Osteocyte (in vitro differentiated cells): ENCODE data around the gene FOXK2. TPM values are rescaled to one million over a fixed set of nuclear protein-coding genes. Genes with fewer than 3 reads are reported as not detected.

ENCODE experiments used
- DNase-seq: peaks from one replicate; pipeline ENCODE4 v3.0.0; 2021; ENCODE audit warnings: mixed read lengths; ENCODE audit not compliant: unreplicated experiment; ENCODE audit errors: extremely low spot score
- H3K27ac Mint-ChIP-seq: one replicate; pipeline ENCODE4 v1.8.0; 2021; ENCODE audit warnings: mild to moderate bottlenecking, mixed read lengths; ENCODE audit not compliant: unreplicated experiment
- H3K27me3 Mint-ChIP-seq: one replicate; pipeline ENCODE4 v1.8.0; 2021; ENCODE audit warnings: mixed read lengths; ENCODE audit not compliant: unreplicated experiment
- H3K36me3 Mint-ChIP-seq: one replicate; pipeline ENCODE4 v1.8.0; 2021; ENCODE audit warnings: mixed read lengths; ENCODE audit not compliant: unreplicated experiment
- H3K4me1 Mint-ChIP-seq: one replicate; pipeline ENCODE4 v1.8.0; 2021; ENCODE audit warnings: mixed read lengths; ENCODE audit not compliant: unreplicated experiment
- H3K4me3 Mint-ChIP-seq: one replicate; pipeline ENCODE4 v1.8.0; 2021; ENCODE audit warnings: mild to moderate bottlenecking, moderate library complexity, mixed read lengths; ENCODE audit not compliant: unreplicated experiment
- H3K9me3 Mint-ChIP-seq: one replicate; pipeline ENCODE4 v1.8.0; 2021; ENCODE audit warnings: mixed read lengths; ENCODE audit not compliant: unreplicated experiment
- total RNA-seq: library from RNA; stranded (reverse); gene quantifications from 2 replicates; pipeline ENCODE4 v1.2.1, GENCODE V29; 2021
- TF ChIP-seq, protein P1 (sequence below): fragments of 200-600 bp; sonication (generic); IDR thresholded peaks from 2 replicates; pipeline ENCODE4 v1.5.0; 2021; ENCODE audit warnings: antibody characterized with exemption, mild to moderate bottlenecking, moderate library complexity

The FOXK2 gene
- total RNA-seq, 1 donor from 2014 or later: 65.1 TPM

DNA sequence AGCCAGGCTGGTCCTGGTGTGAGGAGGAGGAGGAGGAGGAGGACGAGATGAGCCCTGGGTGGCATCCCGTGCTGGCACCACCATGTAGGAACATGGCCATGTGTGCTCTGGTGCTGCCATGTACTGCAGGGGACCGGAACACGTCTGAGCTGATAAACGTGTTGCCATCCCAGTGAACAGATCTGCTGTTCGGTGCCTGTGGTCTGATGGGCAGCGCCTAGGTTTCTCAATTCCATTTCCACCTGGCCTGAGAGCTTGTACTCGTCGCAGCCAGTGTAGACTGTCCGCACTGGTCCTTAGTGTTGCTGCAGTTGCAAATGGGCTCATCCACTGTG lies 28.4 kb upstream of the FOXK2 start:
- Mint-ChIP-seq H3K27me3 (no peaks in the 10 kb centered on the region), H3K36me3 (peaks cover 11% of the 10 kb centered on the region), H3K9me3 (no peaks in the 10 kb centered on the region), H3K4me1 (peaks cover 10% of the 10 kb centered on the region), H3K27ac (no peak overlapping the region), H3K4me3 (no peak overlapping the region)
- TF ChIP-seq, protein P1, sequence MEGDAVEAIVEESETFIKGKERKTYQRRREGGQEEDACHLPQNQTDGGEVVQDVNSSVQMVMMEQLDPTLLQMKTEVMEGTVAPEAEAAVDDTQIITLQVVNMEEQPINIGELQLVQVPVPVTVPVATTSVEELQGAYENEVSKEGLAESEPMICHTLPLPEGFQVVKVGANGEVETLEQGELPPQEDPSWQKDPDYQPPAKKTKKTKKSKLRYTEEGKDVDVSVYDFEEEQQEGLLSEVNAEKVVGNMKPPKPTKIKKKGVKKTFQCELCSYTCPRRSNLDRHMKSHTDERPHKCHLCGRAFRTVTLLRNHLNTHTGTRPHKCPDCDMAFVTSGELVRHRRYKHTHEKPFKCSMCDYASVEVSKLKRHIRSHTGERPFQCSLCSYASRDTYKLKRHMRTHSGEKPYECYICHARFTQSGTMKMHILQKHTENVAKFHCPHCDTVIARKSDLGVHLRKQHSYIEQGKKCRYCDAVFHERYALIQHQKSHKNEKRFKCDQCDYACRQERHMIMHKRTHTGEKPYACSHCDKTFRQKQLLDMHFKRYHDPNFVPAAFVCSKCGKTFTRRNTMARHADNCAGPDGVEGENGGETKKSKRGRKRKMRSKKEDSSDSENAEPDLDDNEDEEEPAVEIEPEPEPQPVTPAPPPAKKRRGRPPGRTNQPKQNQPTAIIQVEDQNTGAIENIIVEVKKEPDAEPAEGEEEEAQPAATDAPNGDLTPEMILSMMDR: no peak
- no peak for DNase-seq

DNA sequence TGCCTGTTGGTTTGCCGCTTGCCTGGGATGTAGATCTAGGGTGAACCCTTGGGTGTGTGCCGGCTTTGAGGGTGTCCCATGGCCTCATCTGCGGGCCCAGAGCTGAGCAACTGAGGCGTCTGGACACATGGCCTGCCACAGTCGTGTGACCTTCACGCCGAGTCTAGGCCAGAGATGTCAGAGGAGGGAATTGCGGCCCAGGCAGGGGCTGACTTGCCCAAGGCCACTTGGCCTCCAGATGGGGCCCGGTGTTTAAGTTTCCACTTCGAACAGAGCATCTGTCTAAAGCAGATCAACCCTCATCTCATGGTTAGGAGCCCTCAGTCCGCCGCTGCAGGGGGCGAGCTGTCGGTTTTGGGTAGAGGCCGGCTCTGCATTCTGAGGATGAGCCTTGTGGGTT lies 28.0 kb upstream of the FOXK2 start:
- TF ChIP-seq, protein P1: no peak
- H3K9me3 Mint-ChIP-seq: no peaks in the 10 kb centered on the region
- H3K27ac Mint-ChIP-seq: no peak overlapping the region
- peaks cover 10% of the 10 kb centered on the region for H3K4me1 Mint-ChIP-seq
- DNase-seq: no peak
- no peak overlapping the region for H3K4me3 Mint-ChIP-seq
- peaks cover 8% of the 10 kb centered on the region for H3K36me3 Mint-ChIP-seq
- no peaks in the 10 kb centered on the region for H3K27me3 Mint-ChIP-seq

DNA sequence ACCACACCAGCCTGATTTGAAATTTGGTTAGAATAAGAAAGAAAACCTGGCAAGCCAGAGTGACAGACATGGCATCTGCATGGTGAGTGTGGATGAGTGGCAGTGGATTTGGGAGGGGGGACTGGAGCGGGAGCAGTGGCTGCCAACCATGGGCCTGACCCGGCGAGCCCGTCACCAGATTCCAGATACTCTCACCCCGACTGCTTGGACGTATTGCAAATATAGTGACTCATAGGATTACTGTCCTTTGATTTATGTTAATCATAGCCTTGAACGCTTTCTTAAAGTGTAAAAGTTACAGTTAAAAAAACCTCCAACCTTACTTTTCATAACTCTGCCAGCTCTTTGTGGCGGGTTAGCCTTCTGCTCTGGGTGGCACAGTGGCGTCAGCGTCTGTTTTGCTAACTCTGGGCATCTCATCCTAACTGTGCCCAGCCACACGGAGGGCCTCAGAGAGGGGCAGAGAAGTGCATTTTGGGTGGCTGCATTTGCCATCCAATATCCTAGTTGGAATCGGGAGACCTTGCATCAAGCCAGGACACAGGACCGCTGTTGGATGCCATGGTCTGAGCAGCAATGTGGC lies 26.8 kb upstream of the FOXK2 start:
- Mint-ChIP-seq H3K9me3 (no peaks in the 10 kb centered on the region), H3K4me1 (peaks cover 15% of the 10 kb centered on the region), H3K4me3 (no peak overlapping the region), H3K27me3 (no peaks in the 10 kb centered on the region), H3K27ac (no peak overlapping the region), H3K36me3 (peaks cover 6% of the 10 kb centered on the region)
- TF ChIP-seq, protein P1: no peak
- DNase-seq: no peak

DNA sequence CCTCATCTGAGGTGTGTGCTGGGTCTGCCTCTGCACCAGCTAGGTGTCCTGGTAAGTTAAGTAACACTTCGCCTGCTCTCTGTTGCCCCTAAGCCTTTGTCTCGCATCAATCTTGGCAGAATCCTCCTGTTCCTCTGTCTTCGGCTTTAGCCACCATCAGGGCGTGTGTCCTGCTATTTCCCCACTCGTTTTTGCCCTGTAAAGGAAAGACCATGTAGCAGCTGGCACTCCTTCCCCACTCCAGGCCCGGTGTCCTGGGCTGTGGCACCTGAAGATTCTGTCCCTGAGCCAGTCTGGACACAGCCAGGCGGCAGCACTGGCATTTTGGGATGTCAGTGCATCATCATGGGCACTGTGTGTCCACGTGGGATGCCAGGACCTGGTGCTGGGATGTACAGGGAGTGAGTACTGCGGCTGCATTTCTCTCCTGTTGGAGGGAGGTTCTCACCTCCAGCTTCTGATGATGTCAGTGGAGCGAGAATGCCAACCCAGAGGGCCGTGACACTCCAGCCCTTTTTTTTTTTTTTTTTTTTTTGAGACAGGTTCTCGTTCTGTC lies 26.2 kb upstream of the FOXK2 start:
- no peak for DNase-seq
- TF ChIP-seq, protein P1: no peak
- no peak overlapping the region for H3K4me3 Mint-ChIP-seq
- no peaks in the 10 kb centered on the region for H3K9me3 Mint-ChIP-seq
- peaks cover 5% of the 10 kb centered on the region for H3K36me3 Mint-ChIP-seq
- peak overlapping the region; percentile 41 for H3K27ac Mint-ChIP-seq
- H3K27me3 Mint-ChIP-seq: no peaks in the 10 kb centered on the region
- peaks cover 18% of the 10 kb centered on the region for H3K4me1 Mint-ChIP-seq

DNA sequence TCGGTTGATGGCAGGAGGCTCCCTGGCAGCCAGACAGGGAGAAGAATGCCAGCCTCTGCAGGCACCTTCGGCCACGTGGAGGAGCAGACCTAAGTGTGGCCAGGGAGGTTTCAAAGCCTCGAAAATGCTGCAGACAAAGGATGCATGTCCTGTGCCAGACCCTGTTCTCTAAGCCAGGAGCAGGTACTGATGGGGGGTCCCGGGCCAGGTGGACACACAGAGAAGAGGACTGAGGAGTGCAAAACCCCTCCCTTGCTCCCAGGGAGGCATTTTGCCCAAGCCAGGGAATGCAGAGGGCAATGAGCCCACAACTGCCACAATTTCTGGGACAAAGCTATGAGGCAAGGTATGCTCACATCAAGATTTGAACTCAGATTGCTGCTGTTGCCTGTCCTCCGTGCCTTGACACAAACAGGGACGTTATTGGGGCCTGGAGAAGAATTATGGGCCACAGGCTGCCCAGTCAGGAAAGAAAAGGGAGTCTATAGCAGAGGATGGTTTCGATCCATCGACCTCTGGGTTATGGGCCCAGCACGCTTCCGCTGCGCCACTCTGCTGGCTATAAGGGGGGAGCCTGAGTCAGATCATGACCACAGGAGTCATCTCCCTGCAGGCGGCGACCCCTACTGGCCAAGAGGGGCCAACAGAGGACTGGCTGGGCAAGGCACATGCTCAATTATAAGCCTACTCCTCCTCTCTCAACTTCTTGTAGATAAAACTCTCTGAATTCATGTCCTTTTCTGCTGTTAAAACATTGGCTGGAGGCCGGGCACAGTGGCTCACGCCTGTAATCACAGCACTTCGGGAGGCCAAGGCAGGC lies 25.1 kb upstream of the FOXK2 start:
- Mint-ChIP-seq H3K9me3 (no peaks in the 10 kb centered on the region), H3K27ac (peak overlapping the region; percentile 69), H3K27me3 (no peaks in the 10 kb centered on the region), H3K4me1 (peaks cover 25% of the 10 kb centered on the region), H3K36me3 (no peaks in the 10 kb centered on the region), H3K4me3 (peak overlapping the region; percentile 54)
- TF ChIP-seq, protein P1: peak; percentile 88
- DNase-seq: peak; percentile 96
